Transverse colon (tissue), 4 donors: ENCODE measurements around the gene DCTPP1.
A peak's percentile ranks its signal among the peaks of the same experiment; 100 is the strongest.

Experiments used
- CTCF ChIP-seq, 5 experiments: fragments of 200-600 bp in 3 of 5; fragments of 450-650 bp in 2 of 5; sonication (generic) in 3 of 5; IDR thresholded peaks; 1 replicate in 2 of 5; 2 replicates in 3 of 5; pipeline ENCODE4 v1.5.1; 2016 to 2017; ENCODE audit warnings: antibody characterized with exemption in 5 of 5, inconsistent platforms in 3 of 5, mild to moderate bottlenecking in 2 of 5, moderate library complexity in 1 of 5
- POLR2A ChIP-seq: fragments of 450-650 bp; IDR thresholded peaks from one replicate; pipeline ENCODE4 v1.6.1; 2016; ENCODE audit warnings: antibody characterized with exemption, mild to moderate bottlenecking, moderate library complexity
- POLR2AphosphoS5 ChIP-seq, 3 donors: sonication (generic); formaldehyde crosslinking; IDR thresholded peaks; one replicate each; pipeline ENCODE4 v1.6.1; 2016; ENCODE audit warnings: antibody characterized with exemption in 3 of 3

GRCh38 chr16:30418350-30419181, 11.3 kb downstream of the DCTPP1 start:
- peak in 1 of 5 experiments; percentile 0 for TF ChIP-seq CTCF (IDR thresholded peaks at IDR 0.05)
- no peak for TF ChIP-seq POLR2A
- TF ChIP-seq POLR2AphosphoS5 (IDR thresholded peaks at IDR 0.05) = no peak
